Brain pericyte (primary cell): Measurements from ENCODE around the gene MAZ.

Experiments used
- DNase-seq: peaks from one replicate; pipeline ENCODE4 v3.0.0-alpha.2; 2012; ENCODE audit warnings: low read depth, low spot score

Gene MAZ

GRCh38 chr16:29809031-29809747, 2.9 kb downstream of the MAZ start:
- DNase-seq: no peak

- no peak for DNase-seq
Observed at GRCh38 chr16:29809850-29810698, 3.7 kb downstream of the MAZ start.

- DNase-seq: no peak
Observed at GRCh38 chr16:29810699-29811169, 4.4 kb downstream of the MAZ start.

- DNase-seq: peak; percentile 84
Observed at GRCh38 chr16:29811170-29811895, 5.0 kb downstream of the MAZ start.

- DNase-seq: no peak
Observed at GRCh38 chr16:29811896-29812665, 5.8 kb downstream of the MAZ start, which contains the start of gene PRRT2. TSS of gene PRRT2 (plus strand) at chr16:29812193. CDS start at chr16:29813055, 862 bp downstream.

- no peak for DNase-seq
Observed at GRCh38 chr16:29812754-29813643, 6.7 kb downstream of the MAZ start.

GRCh38 chr16:29813644-29814562, 7.6 kb downstream of the MAZ start:
- DNase-seq: no peak

- DNase-seq: no peak
Observed at GRCh38 chr16:29814592-29814991, 8.3 kb downstream of the MAZ start.

- no peak for DNase-seq
Observed at GRCh38 chr16:29815032-29815721, 8.8 kb downstream of the MAZ start.

- peak; percentile 99 for DNase-seq
Observed at GRCh38 chr16:29815793-29816693, 9.7 kb downstream of the MAZ start, which contains the start of gene PAGR1. TSS of gene PAGR1 (plus strand) at chr16:29816152. CDS start at chr16:29816526, 374 bp downstream.

- no peak for DNase-seq
Observed at GRCh38 chr16:29816694-29817441, 10.5 kb downstream of the MAZ start.

GRCh38 chr16:29818082-29818481, 11.8 kb downstream of the MAZ start:
- DNase-seq: no peak

GRCh38 chr16:29819506-29819905, 13.2 kb downstream of the MAZ start:
- no peak for DNase-seq

- no peak for DNase-seq
Observed at GRCh38 chr16:29820271-29820701, 14.0 kb downstream of the MAZ start, which contains the start of gene MVP. TSS of gene MVP (plus strand) at chr16:29820462. CDS start at chr16:29830550, 10,088 bp downstream.

GRCh38 chr16:29820730-29821642, 14.7 kb downstream of the MAZ start:
- DNase-seq: no peak
